ENCODE data around the gene COMTD1. TPM values are rescaled to one million over a fixed set of nuclear protein-coding genes. Genes with fewer than 3 reads are reported as not detected.

The COMTD1 gene
- 10 to 100 TPM; 12.7 to 15.4 TPM for total RNA-seq
- 10 to 100 TPM; 22.3 TPM for polyA plus RNA-seq

- DNase-seq: peak; percentile 91 to 95 (median 92)
- Mint-ChIP-seq H3K36me3 (peaks cover 9 to 24% of the 10 kb centered on the region in 2 donors), H3K4me3 (peak within 1 kb of the TSS; percentile 74 to 87 (median 84)), H3K27me3 (no peaks in the 10 kb centered on the region), H3K9me3 (no peaks in the 10 kb centered on the region), H3K27ac (peak within 1 kb of the TSS; percentile 80 to 99 (median 91)), H3K4me1 (peaks cover 5 to 36% (median 18%) of the 10 kb centered on the region in 4 donors)
- Histone ChIP-seq H3K4me3 (ENCODE audit: low read length in 2 of 2) (peak within 1 kb of the TSS; percentile 52 to 68), H3K9me3 (ENCODE audit: control insufficient read depth in 1 of 2, low read length in 2 of 2) (no peaks in the 10 kb centered on the region), H3K36me3 (ENCODE audit: insufficient read depth, low read length) (peaks cover 12% of the 10 kb centered on the region), H3K4me1 (ENCODE audit: insufficient read depth, low read length) (peaks cover 18% of the 10 kb centered on the region), H3K27me3 (ENCODE audit: insufficient read depth, low read length) (no peaks in the 10 kb centered on the region), H3K27ac (ENCODE audit: low read depth, low read length) (peak within 1 kb of the TSS; percentile 45)
- ChIA-PET CTCF (ENCODE audit: partially characterized antibody) (interaction anchor here (0.6 to 17.8 kb wide), 39 partner anchors 9 to 1147 kb away, joined by 3 to 399 read pairs (median 5); partner anchors contain the start of genes SAMD8 and VDAC2), POLR2A (ENCODE audit: partially characterized antibody) (interaction anchor here (0.6 to 15.2 kb wide), 9 partner anchors 9 to 1084 kb away, joined by 3 to 284 read pairs (median 7); partner anchors contain the start of genes ADK, SAMD8 and VDAC2)
- intact Hi-C loops (cut with micrococcal nuclease): loop anchor here (1.0 to 10.0 kb wide), 7 partner anchors 47 to 1451 kb away; partner anchors contain the start of genes CHCHD1 and ZSWIM8
Observed at GRCh38 chr10:75235375-75236177, at the start of gene COMTD1. COMTD1 (minus strand) TSS chr10:75235957; CDS start chr10:75235928, 29 bp downstream.

GRCh38 chr10:75283671-75284470, 48.1 kb upstream of the COMTD1 start:
- Mint-ChIP-seq H3K36me3 (no peaks in the 10 kb centered on the region), H3K9me3 (peaks cover 0 to 3% (median 0%) of the 10 kb centered on the region in 8 donors), H3K27ac (no peak overlapping the region), H3K4me3 (no peak overlapping the region), H3K27me3 (peaks cover 14 to 39% of the 10 kb centered on the region in 2 donors), H3K4me1 (no peaks in the 10 kb centered on the region)
- DNase-seq: no peak
- Histone ChIP-seq H3K9me3 (ENCODE audit: control insufficient read depth in 1 of 2, low read length in 2 of 2) (no peaks in the 10 kb centered on the region), H3K27me3 (ENCODE audit: insufficient read depth, low read length) (no peaks in the 10 kb centered on the region), H3K4me3 (ENCODE audit: low read length in 2 of 2) (no peak overlapping the region), H3K4me1 (ENCODE audit: insufficient read depth, low read length) (no peaks in the 10 kb centered on the region), H3K27ac (ENCODE audit: low read depth, low read length) (no peak overlapping the region), H3K36me3 (ENCODE audit: insufficient read depth, low read length) (no peaks in the 10 kb centered on the region)
- intact Hi-C loops (cut with micrococcal nuclease): no loop called here
- POLR2A ChIA-PET (ENCODE audit: partially characterized antibody): interaction anchor here (1.2 kb wide), 1 partner anchor 11 kb away, joined by 3 read pairs; no protein-coding TSS in a partner anchor
- CTCF ChIA-PET (ENCODE audit: partially characterized antibody): no interaction called here

- intact Hi-C loops (cut with micrococcal nuclease): no loop called here
- no peaks in the 10 kb centered on the region for H3K36me3 ChIP-seq (ENCODE audit: insufficient read depth, low read length)
- ChIA-PET POLR2A (ENCODE audit: partially characterized antibody) (interaction anchor here (1.2 kb wide), 1 partner anchor 11 kb away, joined by 3 read pairs; no protein-coding TSS in a partner anchor), CTCF (ENCODE audit: partially characterized antibody) (interaction anchor here (0.9 kb wide), 1 partner anchor 9 kb away, joined by 3 read pairs; no protein-coding TSS in a partner anchor)
- DNase-seq: no peak
- H3K27ac ChIP-seq (ENCODE audit: low read depth, low read length): no peak overlapping the region
- Mint-ChIP-seq H3K27ac (no peak overlapping the region), H3K4me1 (no peaks in the 10 kb centered on the region), H3K27me3 (peaks cover 13 to 39% of the 10 kb centered on the region in 2 donors), H3K4me3 (no peak overlapping the region), H3K36me3 (no peaks in the 10 kb centered on the region), H3K9me3 (peaks cover 0 to 3% (median 0%) of the 10 kb centered on the region in 8 donors)
- H3K4me1 ChIP-seq (ENCODE audit: insufficient read depth, low read length): no peaks in the 10 kb centered on the region
- no peaks in the 10 kb centered on the region for H3K9me3 ChIP-seq (ENCODE audit: control insufficient read depth in 1 of 2, low read length in 2 of 2)
- no peaks in the 10 kb centered on the region for H3K27me3 ChIP-seq (ENCODE audit: insufficient read depth, low read length)
- no peak overlapping the region for H3K4me3 ChIP-seq (ENCODE audit: low read length in 2 of 2)
Observed at GRCh38 chr10:75283078-75283670, 47.4 kb upstream of the COMTD1 start.

GRCh38 chr10:75281974-75282373, 46.2 kb upstream of the COMTD1 start:
- H3K4me3 Mint-ChIP-seq: no peak overlapping the region
- peaks cover 0 to 3% (median 0%) of the 10 kb centered on the region in 8 donors for H3K9me3 Mint-ChIP-seq
- H3K27ac Mint-ChIP-seq: no peak overlapping the region
- intact Hi-C loops (cut with micrococcal nuclease): no loop called here
- DNase-seq: no peak
- H3K36me3 Mint-ChIP-seq: no peaks in the 10 kb centered on the region
- Histone ChIP-seq H3K36me3 (ENCODE audit: insufficient read depth, low read length) (no peaks in the 10 kb centered on the region), H3K27me3 (ENCODE audit: insufficient read depth, low read length) (no peaks in the 10 kb centered on the region), H3K9me3 (ENCODE audit: control insufficient read depth in 1 of 2, low read length in 2 of 2) (no peaks in the 10 kb centered on the region), H3K27ac (ENCODE audit: low read depth, low read length) (no peak overlapping the region), H3K4me1 (ENCODE audit: insufficient read depth, low read length) (no peaks in the 10 kb centered on the region), H3K4me3 (ENCODE audit: low read length in 2 of 2) (no peak overlapping the region)
- H3K27me3 Mint-ChIP-seq: peaks cover 9 to 29% of the 10 kb centered on the region in 2 donors
- CTCF ChIA-PET (ENCODE audit: partially characterized antibody): no interaction called here
- POLR2A ChIA-PET (ENCODE audit: partially characterized antibody): no interaction called here
- H3K4me1 Mint-ChIP-seq: no peaks in the 10 kb centered on the region

GRCh38 chr10:75280236-75280635, 44.5 kb upstream of the COMTD1 start:
- no peaks in the 10 kb centered on the region for H3K4me1 ChIP-seq (ENCODE audit: insufficient read depth, low read length)
- H3K27ac ChIP-seq (ENCODE audit: low read depth, low read length): no peak overlapping the region
- no peak overlapping the region for H3K4me3 ChIP-seq (ENCODE audit: low read length in 2 of 2)
- no peaks in the 10 kb centered on the region for H3K36me3 ChIP-seq (ENCODE audit: insufficient read depth, low read length)
- CTCF ChIA-PET (ENCODE audit: partially characterized antibody): no interaction called here
- POLR2A ChIA-PET (ENCODE audit: partially characterized antibody): no interaction called here
- Mint-ChIP-seq H3K4me3 (no peak overlapping the region), H3K9me3 (peaks cover 0 to 6% (median 0%) of the 10 kb centered on the region in 8 donors), H3K27me3 (peaks cover 4 to 29% of the 10 kb centered on the region in 2 donors), H3K36me3 (no peaks in the 10 kb centered on the region), H3K27ac (peak overlapping the region in 1 of 7 donors; percentile 25), H3K4me1 (no peaks in the 10 kb centered on the region)
- H3K27me3 ChIP-seq (ENCODE audit: insufficient read depth, low read length): no peaks in the 10 kb centered on the region
- no peak for DNase-seq
- intact Hi-C loops (cut with micrococcal nuclease): no loop called here
- H3K9me3 ChIP-seq (ENCODE audit: control insufficient read depth in 1 of 2, low read length in 2 of 2): no peaks in the 10 kb centered on the region

GRCh38 chr10:75276069-75276872, 40.5 kb upstream of the COMTD1 start:
- no peak overlapping the region for H3K27ac Mint-ChIP-seq
- no peak for DNase-seq
- CTCF ChIA-PET (ENCODE audit: partially characterized antibody): no interaction called here

More at GRCh38 chr10:75276069-75276872, 40.5 kb upstream of the COMTD1 start:
- H3K36me3 ChIP-seq (ENCODE audit: insufficient read depth, low read length): no peaks in the 10 kb centered on the region
- H3K27me3 ChIP-seq (ENCODE audit: insufficient read depth, low read length): no peaks in the 10 kb centered on the region
- H3K4me3 Mint-ChIP-seq: no peak overlapping the region
- no peak overlapping the region for H3K27ac ChIP-seq (ENCODE audit: low read depth, low read length)
- H3K4me3 ChIP-seq (ENCODE audit: low read length in 2 of 2): no peak overlapping the region
- POLR2A ChIA-PET (ENCODE audit: partially characterized antibody): no interaction called here
- no peaks in the 10 kb centered on the region for H3K4me1 Mint-ChIP-seq
- no peaks in the 10 kb centered on the region for H3K36me3 Mint-ChIP-seq
- H3K9me3 Mint-ChIP-seq: peaks cover 0 to 2% (median 0%) of the 10 kb centered on the region in 8 donors
- H3K9me3 ChIP-seq (ENCODE audit: control insufficient read depth in 1 of 2, low read length in 2 of 2): no peaks in the 10 kb centered on the region
- H3K4me1 ChIP-seq (ENCODE audit: insufficient read depth, low read length): no peaks in the 10 kb centered on the region
- intact Hi-C loops (cut with micrococcal nuclease): no loop called here
- H3K27me3 Mint-ChIP-seq: peaks cover 2 to 19% of the 10 kb centered on the region in 2 donors

Data from CD4-positive, alpha-beta memory T cell (primary cell).